CD4-positive, alpha-beta T cell treated with Interleukin-15 for 4 hours (primary cell): ENCODE results near the gene ZSWIM6.

Experiments
- DNase-seq: peaks from one replicate; pipeline ENCODE4 v3.0.0-alpha.2; 2020; ENCODE audit warnings: low spot score

Gene ZSWIM6

GRCh38 chr5:61595426-61595825, 263.4 kb downstream of the ZSWIM6 start:
- DNase-seq, result no peak
